Activated T-helper 1 cell treated with Interleukin-2 at 50 U/mL for 16 hours (primary cell): ENCODE results near the gene PTPRD.
"Not testable (repeated sequence)": the region's sequence is repeated elsewhere in the genome, so short reads cannot be mapped to it uniquely, and the experiment has no call there.

ENCODE experiments used
- DNase-seq: peaks from one replicate; pipeline ENCODE4 v3.0.0-alpha.2; 2020; ENCODE audit warnings: low read depth

Gene PTPRD

DNA sequence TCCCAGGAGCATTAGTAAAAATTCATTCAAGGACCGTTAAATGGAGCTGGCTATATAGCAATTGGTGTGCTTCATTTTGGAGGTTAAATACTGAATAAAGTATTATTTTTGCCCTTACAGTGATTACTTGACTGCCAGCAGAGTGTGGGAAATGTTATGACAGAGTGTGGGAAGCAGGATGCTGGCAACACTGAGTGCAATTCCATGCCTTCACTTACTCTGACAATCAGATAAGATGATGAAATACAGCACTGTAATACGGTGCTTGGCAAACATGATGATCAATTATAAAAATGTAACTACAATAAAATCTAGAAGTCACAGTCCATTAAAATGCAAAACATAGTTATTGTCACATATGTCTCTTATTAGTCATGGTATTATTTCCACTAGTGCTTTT is 651.3 kb downstream of the PTPRD start:
- no peak for DNase-seq

DNA sequence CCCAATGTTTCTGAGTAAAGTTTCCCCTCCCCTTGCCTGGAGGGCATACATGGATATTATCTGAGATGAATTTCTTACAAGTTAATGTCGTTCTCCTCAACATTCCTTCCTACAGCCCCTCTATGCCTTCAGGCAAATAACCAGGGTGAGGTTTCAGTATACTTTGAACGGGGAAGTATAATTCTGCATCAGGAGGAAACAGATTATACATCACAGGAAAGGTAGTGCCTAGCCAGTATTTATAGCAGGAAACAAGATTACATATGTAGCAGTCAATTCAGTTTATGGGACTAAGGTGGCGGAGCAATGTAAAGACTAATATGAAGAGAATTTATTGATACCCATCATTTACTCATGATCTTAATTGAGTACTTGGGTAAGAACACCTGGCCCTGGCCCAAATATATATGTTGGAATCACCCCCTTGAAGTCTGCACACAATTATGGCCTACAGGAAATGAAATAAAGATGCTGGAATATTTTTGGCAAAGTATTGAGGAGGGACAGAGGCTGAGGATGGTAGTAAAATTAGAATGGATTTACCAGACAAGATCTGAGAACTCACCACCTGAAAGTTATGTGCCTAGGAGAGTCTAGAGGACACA is 661.1 kb downstream of the PTPRD start:
- DNase-seq = no peak

DNA sequence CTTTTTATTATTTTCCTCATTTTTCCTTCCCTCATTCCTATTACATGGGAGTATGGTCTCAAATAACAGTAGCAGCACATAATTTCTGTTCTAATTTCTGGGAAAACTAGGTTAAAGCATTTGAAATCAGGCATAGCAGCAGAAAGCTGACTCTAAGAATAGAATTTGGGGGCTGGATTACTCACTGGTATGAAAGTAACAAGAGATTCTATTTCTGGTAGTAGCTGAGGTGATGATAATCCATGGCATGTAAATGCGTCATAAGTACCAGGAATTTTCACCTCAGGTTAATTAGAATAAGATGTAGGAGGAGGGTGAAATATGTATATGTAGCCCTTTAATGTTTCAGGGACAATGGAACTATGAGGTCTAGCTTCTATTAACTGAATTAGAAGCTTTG is 662.0 kb downstream of the PTPRD start:
- no peak for DNase-seq

DNA sequence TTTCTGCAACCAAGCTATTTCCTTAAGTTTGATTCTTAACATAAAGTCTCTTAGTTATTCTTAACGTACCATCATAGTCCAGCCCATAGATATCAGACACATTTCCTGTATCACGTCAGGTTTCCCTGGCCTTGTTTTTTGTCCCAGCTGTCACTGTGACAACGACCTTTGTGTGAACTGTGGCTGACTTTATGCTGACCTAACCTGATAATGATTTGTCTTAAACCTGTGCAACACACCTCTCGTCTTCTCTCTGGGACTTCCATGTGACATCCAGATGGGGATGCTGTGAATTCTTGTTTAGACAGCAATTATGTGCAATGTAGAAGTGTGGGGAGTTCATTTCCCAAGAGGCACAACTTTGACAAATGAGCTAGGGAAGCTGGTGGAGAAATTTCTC is 662.8 kb downstream of the PTPRD start:
- DNase-seq = no peak

DNA sequence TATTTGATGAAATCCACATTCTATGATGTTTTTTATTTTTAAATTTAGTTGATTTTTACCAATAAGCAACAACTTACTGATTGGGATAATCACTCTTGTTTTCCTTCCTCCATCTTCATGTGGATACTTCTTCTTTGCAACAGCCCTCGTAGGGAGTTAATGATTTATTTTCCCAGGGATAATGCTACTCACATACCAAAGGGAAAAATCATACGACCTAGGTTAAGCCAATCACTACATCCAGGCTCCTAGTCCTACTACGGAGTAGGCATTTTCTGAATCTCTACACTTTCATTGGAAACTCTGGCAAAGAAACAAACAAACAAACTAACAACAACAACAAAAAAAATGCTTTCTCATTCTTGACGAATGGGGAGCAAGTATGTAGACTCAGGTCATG is 663.4 kb downstream of the PTPRD start:
- no peak for DNase-seq

DNA sequence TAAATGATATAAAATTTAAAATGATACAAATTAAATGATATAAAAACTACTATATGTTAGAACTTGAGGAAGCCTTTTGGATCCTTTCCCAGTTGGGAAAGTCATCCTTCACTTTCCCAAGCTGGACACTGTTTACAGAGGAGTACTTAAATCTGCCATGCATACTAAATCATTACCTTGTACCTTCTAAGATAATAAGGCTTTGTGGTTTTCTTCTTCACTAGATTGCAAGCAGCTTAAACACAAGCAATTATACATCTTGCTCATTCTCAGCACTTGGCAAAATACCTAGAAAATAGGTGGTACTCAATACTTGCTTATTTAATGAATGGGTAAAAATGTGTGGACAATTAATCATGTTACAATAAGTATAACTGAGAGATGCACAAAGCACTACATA is 666.8 kb downstream of the PTPRD start:
- DNase-seq = no peak

DNA sequence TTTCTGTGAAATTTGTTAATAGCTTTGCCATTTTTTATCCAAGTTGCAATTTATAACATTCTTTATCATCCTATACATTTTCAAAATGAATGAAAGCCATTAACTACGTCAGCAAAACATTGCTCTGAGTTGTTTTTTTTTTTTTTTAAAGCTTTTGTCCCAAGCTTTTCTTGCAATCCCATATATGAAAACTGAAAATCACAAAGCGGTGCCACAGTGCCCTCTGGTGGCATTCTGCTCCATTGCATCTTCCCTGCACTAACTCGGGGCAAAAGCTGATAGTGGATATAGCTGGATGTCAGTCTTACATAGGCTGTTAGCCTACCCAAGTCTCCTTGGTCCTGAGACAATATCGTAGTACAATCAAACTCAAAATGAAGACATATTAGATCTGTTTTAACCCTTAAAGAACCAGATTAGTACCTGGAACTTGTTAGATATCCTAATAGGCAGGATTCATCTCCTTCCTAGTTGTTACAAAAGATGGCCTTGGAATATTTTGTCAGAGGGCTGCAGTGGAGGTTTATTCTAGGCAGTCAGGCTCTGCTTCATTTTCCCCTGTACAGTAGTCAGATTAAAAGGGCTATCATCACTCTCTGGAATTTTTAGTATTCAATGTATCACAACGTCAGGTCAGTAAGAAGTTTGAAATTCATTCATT is 669.9 kb downstream of the PTPRD start:
- DNase-seq = peak; percentile 4

DNA sequence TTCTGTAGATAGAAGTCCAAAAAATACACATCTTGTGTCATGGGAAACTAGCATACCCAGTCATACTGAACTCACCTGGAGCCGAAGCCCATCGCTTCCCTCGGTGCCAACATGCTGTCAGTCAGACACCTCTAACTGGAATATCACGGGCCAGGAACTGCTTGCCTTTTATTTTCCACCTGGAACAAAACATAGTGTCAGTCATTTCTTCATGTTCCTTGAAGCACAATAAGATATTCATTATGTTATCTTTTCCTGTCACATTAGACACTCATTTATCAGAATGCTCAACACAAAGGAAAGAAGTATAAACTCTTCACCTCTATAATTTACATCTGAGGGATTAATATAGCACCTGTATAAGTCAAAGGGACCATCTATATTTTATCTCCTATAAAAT is 674.4 kb downstream of the PTPRD start:
- DNase-seq = no peak

DNA sequence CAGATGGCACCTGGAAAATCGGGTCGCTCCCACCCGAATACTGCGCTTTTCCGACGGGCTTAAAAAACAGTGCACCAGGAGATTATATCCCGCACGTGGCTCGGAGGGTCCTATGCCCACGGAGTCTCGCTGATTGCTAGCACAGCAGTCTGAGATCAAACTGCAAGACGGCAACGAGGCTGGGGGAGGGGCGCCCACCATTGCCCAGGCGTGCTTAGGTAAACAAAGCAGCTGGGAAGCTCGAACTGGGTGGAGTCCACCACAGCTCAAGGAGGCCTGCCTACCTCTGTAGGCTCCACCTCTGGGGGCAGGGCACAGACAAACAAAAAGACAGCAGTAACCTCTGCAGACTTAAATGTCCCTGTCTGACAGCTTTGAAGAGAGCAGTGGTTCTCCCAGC is 681.3 kb downstream of the PTPRD start:
- not testable (repeated sequence) for DNase-seq

DNA sequence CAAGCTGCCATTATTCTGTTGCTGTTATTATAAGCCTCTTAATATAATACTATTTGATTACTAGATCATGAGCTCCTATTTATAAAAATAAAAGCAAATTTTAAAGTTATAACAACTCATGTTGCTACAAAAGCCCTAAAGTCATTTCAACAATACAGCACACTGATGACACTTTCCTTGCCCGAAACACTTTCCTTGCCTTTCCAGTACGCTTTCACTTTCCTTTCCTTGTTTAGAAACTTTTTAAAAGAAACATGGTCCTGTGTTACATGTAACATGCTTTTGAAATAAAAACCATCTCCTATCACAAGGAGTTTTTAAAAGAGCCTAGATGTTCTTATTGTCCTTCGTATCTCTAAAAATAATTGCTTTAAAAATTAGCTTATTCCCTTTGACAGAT is 688.4 kb downstream of the PTPRD start:
- no peak for DNase-seq

DNA sequence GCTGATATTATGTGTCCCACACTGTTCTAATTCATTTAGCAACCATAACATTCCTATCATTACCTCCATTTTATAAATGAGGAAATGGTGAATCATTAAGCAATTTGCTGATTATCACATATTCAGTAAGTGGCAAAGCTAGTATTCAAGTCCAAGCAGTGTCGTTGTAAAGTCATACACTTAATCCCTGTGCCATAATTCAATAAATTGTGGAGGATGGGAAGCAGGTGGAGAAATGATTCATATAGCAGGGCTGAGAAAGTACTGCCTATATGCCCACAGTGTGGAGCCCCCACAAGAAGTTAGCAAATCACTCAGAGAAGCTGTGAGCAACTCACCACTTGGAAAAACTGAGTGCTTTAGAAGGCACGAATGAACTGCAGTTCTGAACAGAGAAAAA is 691.0 kb downstream of the PTPRD start:
- no peak for DNase-seq

DNA sequence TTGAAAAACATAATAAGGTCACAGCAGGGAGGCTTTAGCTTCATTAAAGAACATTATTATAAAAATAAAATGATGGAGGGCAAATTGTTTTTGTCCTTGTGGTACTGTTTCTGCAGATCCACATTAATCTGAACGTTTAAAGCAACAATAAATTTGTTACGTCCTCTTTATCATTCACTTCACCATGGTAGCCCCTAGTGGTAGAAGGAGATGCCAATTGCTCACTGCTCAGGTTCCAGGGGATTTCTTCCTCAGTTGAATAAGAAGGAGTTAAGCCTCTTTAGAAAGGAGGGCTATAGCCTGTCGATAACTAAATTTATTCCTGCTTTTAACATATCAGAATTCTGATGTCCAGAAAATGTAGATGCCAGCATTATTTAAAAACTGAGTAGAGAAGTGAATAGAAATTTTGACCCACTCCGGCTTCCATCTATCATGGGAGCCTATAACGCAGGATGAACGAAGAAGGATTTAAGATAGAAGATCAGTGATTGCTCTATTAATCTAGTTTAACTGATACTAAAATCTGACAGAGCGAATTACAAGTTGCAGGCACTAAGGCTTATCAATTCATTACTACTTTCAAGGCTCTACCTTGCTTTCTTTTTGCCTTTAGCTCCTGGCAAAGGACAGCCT is 692.3 kb downstream of the PTPRD start:
- DNase-seq = no peak

DNA sequence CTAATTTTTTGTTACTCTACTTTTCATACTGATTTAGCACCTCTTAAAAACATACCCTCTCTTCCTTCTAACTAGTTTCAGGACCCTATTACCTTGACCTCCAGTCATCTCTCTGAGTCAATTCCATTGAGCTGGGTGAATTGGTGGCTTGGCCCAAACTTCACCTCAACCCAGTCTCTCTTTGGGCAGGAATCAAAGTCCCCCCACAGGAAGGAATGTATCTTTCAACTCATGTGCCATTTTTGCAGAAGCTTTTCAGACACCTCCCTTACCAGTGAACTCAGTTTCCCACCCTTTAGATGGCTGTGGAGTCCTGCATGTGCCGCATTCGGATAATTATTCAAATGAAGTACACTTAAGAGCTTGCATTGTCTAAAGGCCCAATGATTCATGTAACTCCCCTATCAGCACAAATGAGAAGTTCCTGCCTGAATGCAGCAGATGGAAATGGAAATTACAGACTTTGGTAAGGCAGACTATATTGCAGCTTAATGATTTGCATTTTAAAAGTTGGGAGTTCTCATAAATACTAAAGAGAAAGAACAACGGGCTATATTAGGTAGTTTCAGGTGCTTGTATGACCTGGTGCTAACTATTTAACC is 693.5 kb downstream of the PTPRD start:
- DNase-seq = no peak

DNA sequence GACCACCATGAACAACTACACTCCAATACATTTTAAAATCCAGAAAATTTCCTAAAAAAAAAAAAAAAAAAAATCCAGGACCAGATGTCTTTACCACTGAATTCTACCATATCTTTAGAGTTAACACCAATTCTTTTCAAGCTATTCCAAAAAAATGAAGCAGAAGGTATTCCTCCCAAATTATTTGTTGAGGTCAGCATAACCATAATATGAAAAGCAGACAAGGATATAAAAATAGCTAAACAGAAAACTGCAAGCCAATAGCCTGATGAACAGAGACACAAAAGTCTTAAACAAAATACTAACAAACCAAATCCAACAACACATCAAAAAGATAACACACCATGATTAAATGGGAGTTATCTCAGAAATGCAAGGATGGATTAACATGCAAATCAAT is 695.4 kb downstream of the PTPRD start:
- DNase-seq = no peak

DNA sequence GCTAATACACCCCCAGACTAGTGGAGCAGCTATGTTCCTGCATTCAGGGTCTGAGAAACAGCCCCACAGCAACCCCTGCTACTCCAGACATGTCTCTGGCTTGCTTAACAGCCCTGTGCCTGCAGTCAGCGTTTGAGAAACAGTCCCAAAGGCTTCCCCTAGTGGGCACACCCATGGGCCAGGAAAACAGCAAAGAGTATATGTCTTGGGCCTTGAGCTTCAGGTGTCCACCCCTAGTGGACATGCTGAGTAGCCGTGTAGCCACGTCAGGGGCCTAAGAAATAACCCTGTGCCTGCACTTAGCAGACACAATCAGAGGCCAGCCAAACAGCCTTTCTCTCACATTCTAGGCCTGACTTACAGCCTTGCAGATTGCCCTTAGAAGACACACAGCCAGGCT is 698.6 kb downstream of the PTPRD start:
- no peak for DNase-seq

DNA sequence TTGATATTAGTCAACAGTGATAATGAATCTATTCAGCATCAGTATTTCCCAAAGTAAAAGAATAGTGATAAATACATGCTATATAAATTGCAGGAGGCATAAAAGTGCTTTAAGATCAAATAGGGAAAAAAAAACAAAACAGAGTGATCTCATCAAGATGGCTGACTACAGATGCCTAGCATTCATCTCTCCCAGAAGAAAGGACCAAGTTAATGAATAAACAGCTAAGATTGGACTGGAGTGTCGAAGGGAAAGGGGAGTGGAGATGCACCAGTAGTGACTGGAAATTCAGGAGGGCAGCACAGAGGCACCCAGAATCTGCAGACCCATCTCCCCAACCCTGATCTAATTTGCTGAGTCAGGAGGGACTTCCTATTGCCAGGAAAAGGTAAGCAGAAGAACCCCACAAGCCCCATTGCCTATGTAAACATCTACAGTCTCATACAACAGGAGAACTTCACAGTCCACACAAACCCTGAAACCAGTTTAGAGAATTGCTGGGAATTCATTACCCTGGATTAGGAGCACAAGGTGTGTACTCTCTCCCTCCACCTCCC is 699.4 kb downstream of the PTPRD start:
- no peak for DNase-seq

DNA sequence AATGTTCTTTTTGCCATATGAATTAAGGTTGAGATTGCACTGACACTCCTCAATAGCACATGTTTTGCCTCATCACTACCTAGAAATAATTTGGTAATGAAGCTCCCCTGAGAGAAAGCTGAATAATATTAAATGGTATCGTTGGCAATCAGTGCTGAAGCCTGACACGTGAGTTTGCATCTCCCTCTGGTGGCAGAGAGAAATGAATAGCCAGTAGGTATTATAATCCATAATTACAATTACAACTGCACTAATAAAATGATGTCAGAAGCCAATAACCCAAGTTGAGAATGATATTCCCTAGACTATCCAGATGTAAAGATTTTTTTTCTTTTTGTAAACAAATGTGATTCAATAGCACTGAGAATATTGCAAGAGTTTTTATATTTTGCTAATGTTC is 700.3 kb downstream of the PTPRD start:
- no peak for DNase-seq

DNA sequence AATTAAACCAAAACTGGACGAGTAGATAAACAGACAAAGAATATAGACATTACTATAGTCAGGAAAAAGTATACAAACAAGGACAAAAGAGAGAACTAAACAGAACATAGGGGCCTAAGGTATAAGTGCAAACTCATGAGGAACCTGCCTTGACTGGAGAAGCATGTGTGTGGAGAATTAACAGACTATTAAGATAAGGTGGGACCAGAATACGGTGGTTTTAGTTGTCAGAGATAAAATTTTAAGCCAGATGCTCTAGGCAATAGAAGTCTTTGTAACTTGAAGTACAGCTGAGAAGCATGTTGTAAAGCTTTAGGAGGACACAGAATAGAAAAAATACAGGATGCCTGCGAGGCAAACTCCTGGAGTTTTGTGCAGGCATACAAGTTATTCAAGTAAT is 707.1 kb downstream of the PTPRD start:
- DNase-seq = no peak

DNA sequence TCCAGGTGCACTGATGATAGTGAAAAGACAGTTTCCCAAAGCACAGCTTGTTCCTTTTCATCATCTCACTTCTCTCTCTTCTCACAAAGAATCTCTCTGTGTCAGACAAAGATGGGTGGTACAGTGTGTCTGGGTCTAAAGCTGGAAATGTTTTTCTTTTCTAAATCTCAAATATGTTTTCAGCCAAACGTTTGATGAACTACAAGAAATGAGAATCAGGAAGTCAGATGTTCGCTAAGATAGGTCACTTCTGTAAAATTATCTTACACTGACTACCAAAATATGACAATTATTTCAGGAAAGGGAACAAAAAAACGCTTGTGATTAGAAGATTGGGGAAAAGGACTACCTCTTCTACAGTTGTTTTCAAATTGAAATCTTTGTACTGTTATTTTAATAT is 708.8 kb downstream of the PTPRD start:
- DNase-seq = no peak

DNA sequence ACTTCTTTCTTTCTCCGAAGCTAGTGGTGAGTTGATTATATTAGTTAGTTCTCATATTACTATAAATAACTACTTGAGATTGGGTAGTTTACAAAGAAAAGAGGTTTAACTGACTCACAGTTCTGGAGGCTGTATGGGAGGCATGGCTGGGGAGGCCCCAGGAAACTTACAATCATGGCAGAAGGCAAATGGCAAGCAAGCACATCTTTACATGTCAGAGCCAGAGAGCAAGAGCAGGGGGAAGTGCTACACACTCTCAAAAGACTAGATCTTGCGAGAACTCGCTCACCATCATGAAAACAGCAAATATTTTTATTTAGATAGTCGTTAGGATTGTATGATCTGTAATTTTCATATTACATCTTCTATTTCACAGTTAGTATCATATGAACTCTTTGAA is 711.2 kb downstream of the PTPRD start:
- no peak for DNase-seq

DNA sequence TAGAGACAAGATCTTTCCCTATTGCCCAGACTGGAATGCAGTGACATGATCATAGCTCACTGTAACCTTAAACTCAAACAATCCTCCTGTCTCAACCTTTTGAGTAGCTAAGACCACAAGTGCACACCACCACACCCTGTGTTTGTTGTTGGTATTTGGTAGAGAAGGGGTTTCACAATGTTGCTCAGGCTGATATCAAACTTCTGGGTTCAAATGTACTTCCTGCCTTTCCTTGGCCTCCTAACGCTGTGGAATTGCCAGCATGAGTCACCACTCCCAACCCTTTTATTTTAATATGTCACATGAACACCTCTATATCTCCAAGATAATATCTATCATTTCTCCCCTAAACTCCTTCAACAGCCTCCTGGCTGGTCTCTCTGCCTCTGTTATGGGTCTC is 719.0 kb downstream of the PTPRD start:
- DNase-seq = no peak

DNA sequence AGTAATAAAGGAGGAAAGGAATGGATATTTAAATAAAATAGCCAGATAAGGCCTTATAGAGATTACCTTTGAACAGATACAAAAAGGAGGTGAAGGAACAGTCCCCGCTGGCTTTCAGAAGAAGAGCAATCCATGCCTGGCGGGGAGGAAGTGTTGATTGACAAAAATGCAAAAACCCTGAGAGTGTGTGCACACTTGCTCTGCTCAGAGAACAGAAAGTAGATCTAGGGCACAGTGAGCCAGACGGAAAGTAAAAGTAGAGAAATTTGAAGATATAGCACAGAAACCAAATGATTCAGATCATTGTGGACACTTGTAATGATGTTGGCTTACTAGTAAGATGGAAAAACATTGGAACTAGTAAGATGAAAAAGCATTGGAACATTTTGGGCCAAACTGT is 720.6 kb downstream of the PTPRD start:
- no peak for DNase-seq

DNA sequence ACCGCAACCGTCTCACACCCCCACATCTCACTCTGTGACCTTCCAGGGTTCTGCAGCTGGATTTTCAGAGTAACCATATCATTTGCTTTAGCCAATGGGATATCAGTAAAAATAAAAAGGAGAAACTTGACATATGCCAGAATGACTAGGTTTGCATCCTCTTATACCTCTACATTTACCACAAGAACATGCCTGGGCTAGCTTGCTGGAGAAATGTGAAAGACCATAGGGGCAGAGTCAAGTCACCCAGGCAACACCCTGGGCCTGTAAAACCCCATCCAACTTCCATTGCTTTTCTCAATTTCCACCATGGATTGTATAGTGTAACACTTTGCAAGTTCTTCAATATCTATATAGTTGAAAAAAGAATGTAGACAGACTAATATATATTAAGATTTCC is 731.1 kb downstream of the PTPRD start:
- DNase-seq = no peak
